SHP77 treated with DMSO at 0.1 percent for 48 hours (cell line): Measurements from ENCODE around the gene SPATA21.
A peak's percentile ranks its signal among the peaks of the same experiment; 100 is the strongest.

ENCODE experiments used
- DNase-seq: peaks from one replicate; lab custom pipeline; 2025; lab: John Stamatoyannopoulos, UW

SPATA21 gene

GRCh38 chr1:16420424-16421118 lies 16.7 kb downstream of the SPATA21 start:
- no peak for DNase-seq

GRCh38 chr1:16418823-16419425 lies 18.3 kb downstream of the SPATA21 start:
- DNase-seq = no peak

DNA sequence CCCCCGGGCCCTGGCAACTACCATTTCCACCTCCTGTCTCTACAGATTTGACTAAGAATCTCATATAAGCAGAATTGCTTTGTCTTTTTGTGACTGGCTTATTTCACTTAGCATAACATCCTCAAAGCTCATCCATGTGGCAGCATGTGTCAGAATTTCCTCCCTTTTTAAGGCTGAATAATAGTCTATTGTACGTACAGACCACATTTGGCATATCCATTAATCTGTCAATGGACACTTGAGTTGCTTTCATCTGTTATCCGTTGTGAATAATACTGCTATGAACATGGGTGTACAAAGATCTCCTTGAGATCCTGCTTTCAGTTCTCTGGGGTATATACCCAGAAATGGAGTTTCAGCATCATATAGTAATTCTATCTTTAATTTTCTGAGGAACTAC lies 24.0 kb downstream of the SPATA21 start:
- no peak for DNase-seq

- DNase-seq = no peak
Observed at GRCh38 chr1:16410803-16411202, 26.4 kb downstream of the SPATA21 start.

DNA sequence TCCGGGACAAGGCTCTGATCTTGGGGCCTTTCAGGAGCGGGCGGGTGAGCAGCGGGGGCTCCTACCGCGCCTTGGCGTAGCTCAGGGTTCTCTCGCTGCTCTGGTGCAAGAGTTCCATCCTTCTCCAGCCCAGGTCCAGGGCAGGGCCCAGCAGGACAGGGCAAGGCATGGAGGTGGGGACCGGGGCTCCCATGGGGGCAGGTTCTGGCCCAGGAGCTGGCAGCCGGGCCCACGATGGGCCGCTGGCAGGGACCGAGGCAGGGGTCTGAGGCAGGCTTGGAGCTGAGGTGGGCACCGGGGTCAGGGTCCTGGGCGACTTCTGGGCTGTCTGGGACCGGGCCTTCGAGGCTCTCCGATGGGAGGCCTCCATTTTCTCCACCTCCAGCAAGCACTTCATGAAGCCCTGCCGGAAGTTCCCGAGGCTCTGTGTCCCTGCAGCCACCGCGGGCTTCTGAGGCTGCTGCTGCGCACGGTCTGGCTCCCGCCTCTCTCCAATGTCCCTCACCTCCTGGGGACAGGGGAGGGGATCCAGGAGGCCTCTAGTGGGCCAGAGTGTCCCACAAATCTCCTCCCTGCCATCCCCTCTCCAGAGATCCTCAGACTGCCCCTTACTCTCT lies 27.6 kb downstream of the SPATA21 start:
- no peak for DNase-seq

DNA sequence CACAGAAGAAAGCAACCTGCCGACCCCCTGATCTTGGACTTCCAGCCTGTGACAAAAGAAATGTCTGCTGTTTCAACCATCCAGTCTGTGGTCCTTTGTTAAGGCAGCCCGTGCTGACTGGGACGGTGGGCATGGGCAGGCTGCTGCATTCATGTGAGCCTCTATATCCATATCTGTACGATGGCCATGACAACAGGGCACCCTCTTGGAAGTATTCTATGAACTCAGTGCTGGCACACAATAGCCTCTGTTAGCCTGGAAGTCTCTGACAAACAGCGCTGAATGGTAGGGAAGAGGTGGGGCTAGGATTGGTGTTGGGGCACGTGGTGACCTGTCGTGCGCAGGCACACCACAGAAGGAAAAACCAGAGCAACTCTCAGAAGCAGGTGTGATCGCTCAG lies 30.4 kb downstream of the SPATA21 start:
- DNase-seq = no peak

GRCh38 chr1:16405441-16405840 lies 31.8 kb downstream of the SPATA21 start:
- DNase-seq = no peak

GRCh38 chr1:16402742-16403141 lies 34.5 kb downstream of the SPATA21 start:
- no peak for DNase-seq

DNA sequence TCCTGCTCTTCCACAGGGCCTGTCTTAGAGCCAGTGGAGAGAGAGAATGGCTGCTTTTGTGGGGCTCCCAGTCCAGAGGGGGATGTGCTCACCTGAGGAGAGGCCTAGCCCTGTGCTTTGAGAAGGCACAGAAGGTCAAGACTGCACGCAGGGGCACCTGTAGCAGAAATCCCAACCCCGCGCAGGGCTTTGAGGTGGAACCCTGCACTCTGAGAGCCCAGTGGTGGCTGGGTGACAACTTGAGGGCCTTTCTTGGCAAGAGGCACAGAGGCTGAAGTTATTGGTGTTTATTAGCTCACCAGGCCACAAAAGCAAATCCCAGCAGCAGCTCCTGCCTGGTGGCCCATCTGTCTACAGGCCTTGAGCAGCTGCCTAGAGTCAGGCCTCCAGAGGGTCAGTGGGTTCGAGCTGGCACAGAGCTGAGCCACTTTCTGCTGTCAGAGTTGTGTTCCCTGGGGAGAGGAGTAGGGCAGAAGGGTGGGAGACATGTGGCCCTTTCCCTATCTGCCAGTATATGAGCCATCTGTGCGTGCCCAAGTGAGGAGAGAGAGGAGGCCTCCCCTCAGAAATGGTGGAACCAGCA lies 38.8 kb downstream of the SPATA21 start:
- no peak for DNase-seq

DNA sequence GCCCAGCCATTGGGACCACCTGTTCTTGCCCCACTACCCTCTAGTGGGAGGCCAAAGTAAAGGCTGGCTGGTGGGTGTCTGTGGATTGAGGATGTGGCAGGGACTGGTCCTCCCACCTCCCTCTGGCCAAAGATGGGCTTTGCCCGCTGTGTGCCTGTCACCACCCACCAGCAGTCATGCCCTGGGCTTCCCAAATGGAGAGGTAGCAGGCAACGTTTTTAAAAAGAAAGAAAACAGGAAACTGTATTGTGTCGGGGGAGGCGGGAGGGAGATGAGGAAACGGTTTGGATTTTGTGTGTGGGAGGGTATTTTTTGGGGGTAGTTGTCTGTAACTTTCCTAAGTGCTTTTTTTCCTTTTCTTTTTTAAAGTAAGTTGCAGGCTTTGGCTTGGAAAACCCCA lies 40.1 kb downstream of the SPATA21 start:
- no peak for DNase-seq

GRCh38 chr1:16396591-16396990 lies 40.6 kb downstream of the SPATA21 start:
- peak; percentile 6 for DNase-seq

GRCh38 chr1:16394977-16395376 lies 42.2 kb downstream of the SPATA21 start:
- no peak for DNase-seq

GRCh38 chr1:16393570-16394521 lies 43.4 kb downstream of the SPATA21 start:
- DNase-seq = no peak

DNA sequence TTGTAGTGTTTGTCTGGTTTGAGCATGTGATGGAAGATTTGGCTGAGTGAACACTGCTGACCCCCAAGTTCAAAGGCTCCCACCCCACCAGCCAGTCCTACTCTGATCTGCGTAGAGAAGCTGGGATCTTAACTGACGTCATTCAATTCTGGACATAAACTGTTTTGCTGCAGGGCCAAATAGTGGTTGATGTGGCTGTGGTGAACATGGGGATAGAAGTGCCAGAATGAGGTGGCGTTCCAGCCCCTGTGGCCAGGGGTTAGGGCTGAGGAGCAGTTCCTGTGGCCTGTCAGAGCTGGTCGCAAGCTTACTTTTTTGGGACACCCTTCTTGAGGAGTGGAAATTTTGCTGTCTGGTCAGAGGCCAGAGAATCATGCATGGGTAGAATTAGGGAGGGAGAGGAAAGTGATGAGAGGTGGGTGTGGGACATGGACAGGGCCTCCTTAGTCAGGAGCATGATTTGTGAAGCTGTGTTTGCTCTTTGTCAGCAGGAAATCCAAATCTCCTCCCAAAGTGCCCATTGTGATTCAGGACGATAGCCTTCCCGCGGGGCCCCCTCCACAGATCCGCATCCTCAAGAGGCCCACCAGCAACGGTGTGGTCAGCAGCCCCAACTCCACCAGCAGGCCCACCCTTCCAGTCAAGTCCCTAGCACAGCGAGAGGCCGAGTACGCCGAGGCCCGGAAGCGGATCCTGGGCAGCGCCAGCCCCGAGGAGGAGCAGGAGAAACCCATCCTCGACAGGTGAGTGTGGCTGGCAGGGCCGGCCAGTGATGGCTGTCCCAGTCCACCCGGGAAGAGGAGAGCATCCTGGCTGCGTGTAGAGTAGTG lies 44.3 kb downstream of the SPATA21 start:
- DNase-seq = no peak

DNA sequence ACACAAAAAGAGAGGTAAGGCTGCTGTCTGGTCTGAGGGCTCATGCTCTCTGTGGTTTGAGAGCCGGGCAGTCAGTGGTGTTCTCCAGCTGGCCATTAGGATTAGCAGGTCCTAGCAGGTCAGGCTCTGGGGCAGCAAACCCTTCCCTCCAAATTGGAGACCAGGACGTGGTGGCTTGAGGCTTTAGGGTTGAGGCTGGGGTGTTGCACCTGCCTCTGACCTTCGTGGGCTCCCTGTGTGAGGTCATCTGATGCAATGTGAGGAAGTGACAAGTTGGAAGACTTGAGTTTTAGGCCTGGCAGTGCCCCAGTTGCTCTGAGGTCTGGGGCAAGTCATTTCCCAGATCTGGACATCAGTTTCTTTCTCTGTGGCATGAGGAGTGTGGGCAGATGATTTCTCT lies 45.8 kb downstream of the SPATA21 start:
- no peak for DNase-seq

GRCh38 chr1:16387201-16388188 lies 49.7 kb downstream of the SPATA21 start:
- no peak for DNase-seq

DNA sequence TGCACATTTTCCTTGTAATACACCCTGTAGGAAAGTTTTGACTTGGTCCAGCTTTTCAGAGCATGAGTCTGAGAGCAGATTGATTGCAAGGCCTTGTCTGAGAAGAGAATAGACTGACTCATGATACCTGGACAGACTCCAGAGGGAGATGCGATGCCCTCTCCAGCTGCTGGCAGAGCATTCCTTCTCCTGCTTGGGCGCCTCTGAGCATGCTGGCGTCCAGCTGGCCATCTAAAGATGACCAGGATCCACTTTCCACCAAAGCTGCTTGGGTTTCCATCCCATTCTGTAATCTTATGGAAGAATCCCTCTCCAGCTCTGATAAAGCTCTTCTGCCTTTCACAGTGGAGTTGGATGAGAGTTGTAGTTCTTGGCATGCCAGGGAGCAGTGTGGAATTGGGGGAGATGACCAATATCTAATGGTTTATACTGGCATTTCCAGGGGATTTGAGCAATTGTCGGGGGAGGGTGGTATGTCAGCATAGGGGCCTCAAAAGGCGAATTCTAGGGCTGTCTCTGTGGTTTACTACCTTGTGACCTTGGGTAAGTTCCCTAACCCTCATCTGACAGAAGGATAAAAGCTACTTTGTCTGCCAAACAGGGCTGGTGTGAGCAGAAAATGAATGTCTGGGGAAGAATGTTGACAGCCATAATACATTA lies 50.6 kb downstream of the SPATA21 start:
- DNase-seq = no peak

GRCh38 chr1:16385659-16386453 lies 51.4 kb downstream of the SPATA21 start:
- no peak for DNase-seq

GRCh38 chr1:16383888-16384287 lies 53.3 kb downstream of the SPATA21 start:
- no peak for DNase-seq
